ENCODE measurements around the gene PTTG1. TPM values are rescaled to one million over a fixed set of nuclear protein-coding genes. Genes with fewer than 3 reads are reported as not detected.
A peak's percentile ranks its signal among the peaks of the same experiment; 100 is the strongest.

Gene PTTG1
- 158 and 180 TPM in 2 replicates for total RNA-seq

DNA sequence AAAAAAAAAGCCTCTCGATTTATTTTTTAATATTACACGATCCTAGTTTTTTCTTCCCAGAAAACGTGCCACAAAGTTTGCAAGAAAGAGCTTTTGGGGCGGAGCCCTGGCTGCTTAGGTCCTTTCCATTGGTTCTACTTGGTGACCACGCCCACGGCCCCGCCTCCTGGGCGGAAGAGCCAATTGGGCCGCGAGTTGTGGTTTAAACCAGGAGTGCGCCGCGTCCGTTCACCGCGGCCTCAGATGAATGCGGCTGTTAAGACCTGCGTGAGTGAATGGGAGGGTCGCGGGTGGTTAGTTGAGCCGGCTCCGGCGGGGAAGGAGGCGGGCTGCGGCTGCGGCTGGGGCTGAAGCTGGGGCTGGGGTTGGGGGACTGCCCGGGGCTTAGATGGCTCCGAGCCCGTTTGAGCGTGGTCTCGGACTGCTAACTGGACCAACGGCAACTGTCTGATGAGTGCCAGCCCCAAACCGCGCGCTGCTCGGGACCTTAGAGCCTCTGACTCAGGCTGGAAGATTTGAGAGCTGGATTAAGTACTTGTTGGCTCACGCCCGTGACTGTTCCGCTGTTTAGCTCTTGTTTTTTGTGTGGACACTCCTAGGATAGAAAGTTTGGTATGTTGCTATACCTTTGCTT is at the start of gene PTTG1:
TSS of gene PTTG1 (plus strand) at position 231 of the 634 bp plus-strand sequence. CDS start 458 bp downstream, outside the sequence.
- TF ChIP-seq, protein P1, sequence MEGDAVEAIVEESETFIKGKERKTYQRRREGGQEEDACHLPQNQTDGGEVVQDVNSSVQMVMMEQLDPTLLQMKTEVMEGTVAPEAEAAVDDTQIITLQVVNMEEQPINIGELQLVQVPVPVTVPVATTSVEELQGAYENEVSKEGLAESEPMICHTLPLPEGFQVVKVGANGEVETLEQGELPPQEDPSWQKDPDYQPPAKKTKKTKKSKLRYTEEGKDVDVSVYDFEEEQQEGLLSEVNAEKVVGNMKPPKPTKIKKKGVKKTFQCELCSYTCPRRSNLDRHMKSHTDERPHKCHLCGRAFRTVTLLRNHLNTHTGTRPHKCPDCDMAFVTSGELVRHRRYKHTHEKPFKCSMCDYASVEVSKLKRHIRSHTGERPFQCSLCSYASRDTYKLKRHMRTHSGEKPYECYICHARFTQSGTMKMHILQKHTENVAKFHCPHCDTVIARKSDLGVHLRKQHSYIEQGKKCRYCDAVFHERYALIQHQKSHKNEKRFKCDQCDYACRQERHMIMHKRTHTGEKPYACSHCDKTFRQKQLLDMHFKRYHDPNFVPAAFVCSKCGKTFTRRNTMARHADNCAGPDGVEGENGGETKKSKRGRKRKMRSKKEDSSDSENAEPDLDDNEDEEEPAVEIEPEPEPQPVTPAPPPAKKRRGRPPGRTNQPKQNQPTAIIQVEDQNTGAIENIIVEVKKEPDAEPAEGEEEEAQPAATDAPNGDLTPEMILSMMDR (IDR thresholded peaks at IDR 0.05; ENCODE audit: insufficient read depth, low read depth, low read length): no peak
- H3K4me3 ChIP-seq (ENCODE audit: low read depth, low read length): peak within 1 kb of the TSS; percentile 66
- peak; percentile 97 for DNase-seq (ENCODE audit: low read depth)

DNA sequence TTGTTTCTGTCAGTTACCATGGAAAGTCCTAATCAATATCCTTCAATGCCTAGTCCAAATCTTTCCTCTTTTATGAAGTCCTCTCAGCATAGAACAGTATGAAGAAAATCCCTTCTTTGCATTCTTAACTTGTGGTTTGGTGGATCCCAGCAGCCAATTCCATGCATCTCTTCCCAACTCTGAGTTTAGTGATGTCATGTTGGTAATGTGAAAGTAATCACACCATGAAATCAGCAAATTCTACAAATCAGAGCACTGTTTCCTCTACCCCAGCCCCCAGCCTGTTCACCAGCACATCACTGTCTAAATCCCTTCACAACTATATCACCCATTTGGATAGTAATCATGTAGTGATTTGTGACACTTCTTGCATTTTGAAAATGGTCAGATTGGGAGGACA is 46.5 kb upstream of the PTTG1 start:
- H3K4me3 ChIP-seq (ENCODE audit: low read depth, low read length): no peak overlapping the region
- TF ChIP-seq, protein P1 (IDR thresholded peaks at IDR 0.05; ENCODE audit: insufficient read depth, low read depth, low read length): no peak
- peak; percentile 5 for DNase-seq (ENCODE audit: low read depth)

DNA sequence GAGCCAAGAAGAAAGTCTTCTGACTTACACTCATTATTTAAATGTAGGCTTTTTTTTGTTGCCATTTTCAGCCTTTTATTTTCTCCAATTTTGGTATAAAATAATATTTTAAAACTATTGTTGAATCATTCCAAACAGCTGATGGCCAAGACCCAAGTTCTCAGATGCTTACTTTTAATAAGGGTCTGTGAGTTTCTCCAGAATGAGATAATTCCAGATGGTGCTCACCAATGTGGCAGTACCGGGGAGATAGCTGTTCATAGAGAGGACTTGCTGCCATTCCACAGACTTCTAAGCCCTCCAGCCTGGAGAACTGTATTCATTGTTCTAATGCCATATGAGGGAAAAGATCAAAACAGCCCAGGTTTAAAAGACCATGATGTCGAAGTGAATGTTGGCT is 46.0 kb upstream of the PTTG1 start:
- no peak overlapping the region for H3K4me3 ChIP-seq (ENCODE audit: low read depth, low read length)
- no peak for DNase-seq (ENCODE audit: low read depth)
- TF ChIP-seq, protein P1 (IDR thresholded peaks at IDR 0.05; ENCODE audit: insufficient read depth, low read depth, low read length): no peak

DNA sequence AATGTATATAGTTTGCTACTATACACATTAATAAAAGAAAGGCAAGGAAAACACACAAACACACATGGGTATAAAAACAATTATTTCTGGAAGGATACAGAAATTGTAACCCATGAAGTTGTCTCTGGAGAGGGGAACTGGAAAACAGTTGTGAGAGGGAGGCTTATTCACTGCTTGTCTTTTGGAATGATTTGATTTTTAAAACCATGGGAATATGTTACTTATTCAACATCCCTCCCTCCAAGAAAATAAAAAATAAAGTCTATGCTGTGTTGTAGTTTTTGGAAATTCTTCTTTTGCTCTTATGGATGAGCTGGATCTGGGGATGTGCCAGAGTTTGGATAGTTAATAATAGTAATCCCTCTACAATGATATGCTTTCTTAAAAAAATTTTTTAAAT is 45.2 kb upstream of the PTTG1 start:
- no peak for DNase-seq (ENCODE audit: low read depth)
- no peak overlapping the region for H3K4me3 ChIP-seq (ENCODE audit: low read depth, low read length)
- TF ChIP-seq, protein P1 (IDR thresholded peaks at IDR 0.05; ENCODE audit: insufficient read depth, low read depth, low read length): no peak

DNA sequence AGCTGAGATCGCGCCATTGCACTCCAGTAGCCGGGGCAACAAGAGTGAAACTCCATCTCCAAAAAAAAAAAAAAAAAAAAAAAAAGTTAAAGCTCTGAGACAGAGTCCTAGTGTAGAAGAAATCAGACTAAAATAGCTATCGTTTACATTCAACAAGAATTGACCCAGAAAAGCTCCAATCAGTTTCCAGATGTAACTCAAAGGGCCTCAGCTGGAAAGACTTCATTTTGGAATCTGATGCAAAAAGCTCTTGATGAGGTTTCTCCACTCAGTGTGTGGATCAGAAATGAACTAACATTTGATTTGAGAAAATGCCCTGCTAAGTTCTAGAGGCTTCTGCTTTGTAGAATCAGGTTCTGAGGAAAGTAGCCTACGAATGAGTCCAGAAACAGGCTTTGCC is 44.0 kb upstream of the PTTG1 start:
- DNase-seq (ENCODE audit: low read depth): no peak
- TF ChIP-seq, protein P1 (IDR thresholded peaks at IDR 0.05; ENCODE audit: insufficient read depth, low read depth, low read length): no peak
- no peak overlapping the region for H3K4me3 ChIP-seq (ENCODE audit: low read depth, low read length)

DNA sequence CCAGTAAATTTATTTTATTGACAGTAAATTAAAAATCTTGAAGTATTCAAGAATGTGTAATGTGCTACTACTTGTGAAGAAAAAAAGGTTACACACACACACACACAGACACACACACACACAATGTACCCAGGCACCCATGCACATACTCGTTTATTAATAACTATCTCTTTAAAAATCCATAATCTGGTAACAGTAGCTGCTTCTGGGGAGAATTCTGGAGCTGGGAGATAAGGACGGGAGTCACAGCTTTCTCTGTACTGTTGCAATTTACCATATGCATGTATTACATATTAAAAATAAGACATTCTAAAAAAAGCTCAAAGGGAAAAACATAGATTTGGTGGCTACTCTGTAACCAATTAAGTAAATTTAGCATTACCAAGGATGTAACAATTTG is 43.3 kb upstream of the PTTG1 start:
- no peak for DNase-seq (ENCODE audit: low read depth)
- no peak overlapping the region for H3K4me3 ChIP-seq (ENCODE audit: low read depth, low read length)
- TF ChIP-seq, protein P1 (IDR thresholded peaks at IDR 0.05; ENCODE audit: insufficient read depth, low read depth, low read length): no peak

DNA sequence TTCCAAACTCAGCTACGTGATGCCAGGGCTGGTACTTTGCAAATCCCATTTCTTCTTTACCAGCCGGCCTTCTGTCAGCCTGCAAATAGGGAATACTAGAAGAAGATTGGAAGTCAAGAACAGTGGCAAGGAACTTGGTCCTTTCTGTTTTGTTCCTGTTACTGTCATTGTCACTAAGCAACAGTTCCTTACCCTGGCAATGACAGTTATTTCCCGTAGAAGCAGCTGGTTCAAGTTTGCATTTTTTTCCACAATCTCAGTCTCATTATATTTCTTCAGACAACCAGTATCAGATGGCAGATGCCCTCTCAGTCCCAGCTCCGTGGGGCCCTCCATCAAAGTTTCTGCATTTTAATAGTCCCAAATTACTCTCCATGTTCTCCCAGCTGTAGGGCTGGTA is 42.1 kb upstream of the PTTG1 start:
- DNase-seq (ENCODE audit: low read depth): no peak

More for the DNA sequence above, 42.1 kb upstream of the PTTG1 start:
- no peak overlapping the region for H3K4me3 ChIP-seq (ENCODE audit: low read depth, low read length)
- TF ChIP-seq, protein P1 (IDR thresholded peaks at IDR 0.05; ENCODE audit: insufficient read depth, low read depth, low read length): no peak

Data from fibroblast of villous mesenchyme (primary cell).